Activated B cell treated with CpG ODN at 0.5 μM for 24 hours (primary cell): ENCODE results near the gene LAPTM5. TPM values are rescaled to one million over a fixed set of nuclear protein-coding genes. Genes with fewer than 3 reads are reported as not detected.

Experiments used
- ATAC-seq: fragments of 200-7000 bp; cut with Tn5 transposase; one replicate; pipeline ENCODE4 v1.10.0; 2021; ENCODE audit warnings: low read depth, mild to moderate bottlenecking, moderate library complexity
- CTCF ChIA-PET: fragments of 350-600 bp; sonication (Branson Sonifier 250); formaldehyde crosslinking; loops from one replicate; lab custom pipeline; 2021; ENCODE audit warnings: antibody characterized with exemption; lab: Charles Lee
- POLR2A ChIA-PET: fragments of 350-600 bp; sonication (Branson Sonifier 250); formaldehyde crosslinking; loops from one replicate; lab custom pipeline; 2021; ENCODE audit warnings: antibody characterized with exemption; lab: Charles Lee
- DNase-seq: peaks from one replicate; pipeline ENCODE4 v3.0.0; 2022
- H3K27ac Mint-ChIP-seq: one replicate; pipeline ENCODE4 v1.8.0; 2020; ENCODE audit warnings: mixed read lengths
- H3K27me3 Mint-ChIP-seq: one replicate; pipeline ENCODE4 v1.8.0; 2021; ENCODE audit warnings: mixed read lengths
- H3K36me3 Mint-ChIP-seq: one replicate; pipeline ENCODE4 v1.8.0; 2021; ENCODE audit warnings: low read depth, mixed read lengths
- H3K4me1 Mint-ChIP-seq: one replicate; pipeline ENCODE4 v1.8.0; 2021; ENCODE audit warnings: mixed read lengths
- H3K4me3 Mint-ChIP-seq: one replicate; pipeline ENCODE4 v1.8.0; 2020; ENCODE audit warnings: mild to moderate bottlenecking, mixed read lengths
- H3K9me3 Mint-ChIP-seq: one replicate; pipeline ENCODE4 v1.8.0; 2020; ENCODE audit warnings: mixed read lengths
- CTCF ChIP-seq: fragments of 200-600 bp; IDR thresholded peaks from one replicate; pipeline ENCODE4 v1.8.0; 2022; ENCODE audit warnings: antibody characterized with exemption, mild to moderate bottlenecking
- intact Hi-C: fragments of 100-400 bp; cut with micrococcal nuclease; formaldehyde crosslinking; loops from one replicate; pipeline ENCODE4 v1.15.1; 2024
- total RNA-seq: library from RNA; stranded (reverse); gene quantifications from 2 replicates; pipeline ENCODE4 v1.2.3, GENCODE V29; 2022

Gene LAPTM5
- total RNA-seq, 1 donor from 2014 or later: 766 TPM

GRCh38 chr1:30755746-30756145 lies 1.8 kb downstream of the LAPTM5 start:
- CTCF ChIA-PET: interaction anchor here (1.1 to 3.6 kb wide), 5 partner anchors 10 to 36 kb away, joined by 3 to 28 read pairs (median 19); no protein-coding TSS in a partner anchor
- DNase-seq (no peak), ATAC-seq (no peak)
- no peaks in the 10 kb centered on the region for H3K27me3 Mint-ChIP-seq
- H3K27ac Mint-ChIP-seq: peak overlapping the region; percentile 96
- no peaks in the 10 kb centered on the region for H3K9me3 Mint-ChIP-seq
- POLR2A ChIA-PET: interaction anchor here (2.6 to 25.3 kb wide), 7 partner anchors 8 to 36 kb away, joined by 17 to 662 read pairs (median 177); partner anchors contain the start of gene MATN1
- H3K36me3 Mint-ChIP-seq: peaks cover 55% of the 10 kb centered on the region
- H3K4me1 Mint-ChIP-seq: peaks cover 89% of the 10 kb centered on the region
- H3K4me3 Mint-ChIP-seq: peak overlapping the region; percentile 99
- no peak for TF ChIP-seq CTCF
- intact Hi-C loops: loop anchor here (1.0 kb wide), 2 partner anchors 23 to 24 kb away; no protein-coding TSS in a partner anchor

- ATAC-seq (no peak), DNase-seq (no peak)
- Mint-ChIP-seq H3K36me3 (peaks cover 57% of the 10 kb centered on the region), H3K4me3 (peak overlapping the region; percentile 99), H3K27me3 (no peaks in the 10 kb centered on the region), H3K27ac (peak overlapping the region; percentile 96), H3K4me1 (peaks cover 89% of the 10 kb centered on the region), H3K9me3 (no peaks in the 10 kb centered on the region)
- POLR2A ChIA-PET: interaction anchor here (0.9 to 25.3 kb wide), 8 partner anchors 9 to 890 kb away, joined by 4 to 662 read pairs (median 111); partner anchors contain the start of genes MATN1 and PEF1
- CTCF ChIA-PET: interaction anchor here (0.8 to 3.6 kb wide), 6 partner anchors 11 to 36 kb away, joined by 3 to 28 read pairs (median 11); no protein-coding TSS in a partner anchor
- TF ChIP-seq CTCF: no peak
- intact Hi-C loops: loop anchor here (1.0 kb wide), 1 partner anchor 23 kb away; no protein-coding TSS in a partner anchor
These were observed 2.2 kb downstream of the LAPTM5 start for GRCh38 chr1:30755334-30755733.

- ChIA-PET POLR2A (interaction anchor here (0.7 to 25.3 kb wide), 10 partner anchors 8 to 890 kb away, joined by 4 to 662 read pairs (median 35); partner anchors contain the start of genes MATN1 and PEF1), CTCF (interaction anchor here (0.8 to 3.6 kb wide), 5 partner anchors 10 to 35 kb away, joined by 3 to 28 read pairs (median 19); no protein-coding TSS in a partner anchor)
- Mint-ChIP-seq H3K4me3 (peak overlapping the region; percentile 99), H3K4me1 (peaks cover 89% of the 10 kb centered on the region), H3K36me3 (peaks cover 63% of the 10 kb centered on the region), H3K9me3 (no peaks in the 10 kb centered on the region), H3K27ac (peak overlapping the region; percentile 96), H3K27me3 (no peaks in the 10 kb centered on the region)
- no peak for TF ChIP-seq CTCF
- ATAC-seq: peak; percentile 47
- peak; percentile 72 for DNase-seq
- intact Hi-C loops: loop anchor here (1.0 kb wide), 4 partner anchors 11 to 127 kb away; no protein-coding TSS in a partner anchor
These were observed 2.8 kb downstream of the LAPTM5 start for GRCh38 chr1:30754684-30755171.

GRCh38 chr1:30753660-30754123 lies 3.9 kb downstream of the LAPTM5 start:
- peaks cover 89% of the 10 kb centered on the region for H3K4me1 Mint-ChIP-seq
- POLR2A ChIA-PET: interaction anchor here (0.6 to 25.3 kb wide), 10 partner anchors 7 to 891 kb away, joined by 3 to 662 read pairs (median 24); partner anchors contain the start of genes MATN1 and PEF1
- intact Hi-C loops: loop anchor here (1.0 kb wide), 3 partner anchors 10 to 128 kb away; no protein-coding TSS in a partner anchor
- H3K36me3 Mint-ChIP-seq: peaks cover 73% of the 10 kb centered on the region
- no peak for TF ChIP-seq CTCF
- H3K27ac Mint-ChIP-seq: peak overlapping the region; percentile 96
- DNase-seq: no peak
- peak; percentile 18 for ATAC-seq
- no peaks in the 10 kb centered on the region for H3K9me3 Mint-ChIP-seq
- CTCF ChIA-PET: interaction anchor here (2.8 to 3.6 kb wide), 3 partner anchors 9 to 34 kb away, joined by 19 to 28 read pairs (median 24); no protein-coding TSS in a partner anchor
- H3K27me3 Mint-ChIP-seq: no peaks in the 10 kb centered on the region
- peak overlapping the region; percentile 99 for H3K4me3 Mint-ChIP-seq
